ENCODE results near the gene FZD8.

- TF ChIP-seq CTCF (IDR thresholded peaks at IDR 0.05; ENCODE audit: low read depth, low read length, missing input control), result no peak
- TF ChIP-seq TAF1 (conservative IDR thresholded peaks at IDR 0.05), result no peak
- TF ChIP-seq EGR1 (IDR thresholded peaks at IDR 0.05; ENCODE audit: low read depth in 2 of 2), result no peak
- TF ChIP-seq REST (IDR thresholded peaks at IDR 0.05), result no peak
- no peak for TF ChIP-seq MAX (IDR thresholded peaks at IDR 0.05)
- TF ChIP-seq ZBTB33 (IDR thresholded peaks at IDR 0.05), result no peak
- TF ChIP-seq ATF3 (IDR thresholded peaks at IDR 0.05), result no peak
Measured at GRCh38 chr10:35637462-35637861, 4.6 kb downstream of the FZD8 start.

Data from liver (tissue), 3 donors.